Measurements from ENCODE around the gene GBE1.

GBE1 gene

GRCh38 chr3:81782585-81782984 is 21.1 kb upstream of the GBE1 start:
- no peak overlapping the region for H3K27ac ChIP-seq (ENCODE audit: extremely low read depth, low read depth, low read length)
- H3K4me1 ChIP-seq (ENCODE audit: control insufficient read depth, insufficient read depth, low read length) = no peaks in the 10 kb centered on the region
- ChIA-PET CTCF (no interaction called here), POLR2A (no interaction called here)
- TF ChIP-seq ZNF514 (tag by site-specific recombination; IDR thresholded peaks at IDR 0.05) (no peak), ZBTB48 (tag by site-specific recombination; IDR thresholded peaks at IDR 0.05) (no peak), ZNF701 (tag by site-specific recombination; IDR thresholded peaks at IDR 0.05) (no peak), ZNF416 (tag by site-specific recombination; IDR thresholded peaks at IDR 0.05) (no peak), RBAK (tag by site-specific recombination; IDR thresholded peaks at IDR 0.05) (no peak), ZFP37 (tag by site-specific recombination; IDR thresholded peaks at IDR 0.05) (no peak), ZNF645 (tag by site-specific recombination; IDR thresholded peaks at IDR 0.05) (no peak), ZNF560 (tag by site-specific recombination; IDR thresholded peaks at IDR 0.05; ENCODE audit: borderline replicate concordance) (no peak), ZNF132 (tag by site-specific recombination; IDR thresholded peaks at IDR 0.05; ENCODE audit: borderline replicate concordance) (no peak), ZNF138 (tag by site-specific recombination; IDR thresholded peaks at IDR 0.05; ENCODE audit: borderline replicate concordance) (no peak), ZNF302 (tag by site-specific recombination; IDR thresholded peaks at IDR 0.05; ENCODE audit: low read depth) (no peak), ZNF621 (tag by site-specific recombination; IDR thresholded peaks at IDR 0.05) (no peak), ZXDB (tag by site-specific recombination; IDR thresholded peaks at IDR 0.05) (no peak), ZNF37A (tag by site-specific recombination; IDR thresholded peaks at IDR 0.05) (no peak), ZNF10 (tag by site-specific recombination; IDR thresholded peaks at IDR 0.05) (no peak), ZNF354C (tag by site-specific recombination; IDR thresholded peaks at IDR 0.05; ENCODE audit: borderline replicate concordance, low read depth) (no peak)
- no peaks in the 10 kb centered on the region for H3K36me3 ChIP-seq (ENCODE audit: control insufficient read depth in 2 of 2, insufficient read depth in 1 of 2, low read length in 2 of 2)
- no peaks in the 10 kb centered on the region for H3K9me3 ChIP-seq (ENCODE audit: control insufficient read depth, insufficient read depth, low read depth, low read length)
- H3K4me3 ChIP-seq (ENCODE audit: low read depth, low read length) = no peak overlapping the region

GRCh38 chr3:81778678-81779182 is 17.3 kb upstream of the GBE1 start:
- H3K27ac ChIP-seq (ENCODE audit: extremely low read depth, low read depth, low read length) = no peak overlapping the region
- no peak overlapping the region for H3K4me3 ChIP-seq (ENCODE audit: low read depth, low read length)
- no peaks in the 10 kb centered on the region for H3K9me3 ChIP-seq (ENCODE audit: control insufficient read depth, insufficient read depth, low read depth, low read length)
- H3K4me1 ChIP-seq (ENCODE audit: control insufficient read depth, insufficient read depth, low read length) = no peaks in the 10 kb centered on the region
- ChIA-PET CTCF (no interaction called here), POLR2A (no interaction called here)
- H3K36me3 ChIP-seq (ENCODE audit: control insufficient read depth in 2 of 2, insufficient read depth in 1 of 2, low read length in 2 of 2) = no peaks in the 10 kb centered on the region
- TF ChIP-seq ZNF280D (tag by site-specific recombination; IDR thresholded peaks at IDR 0.05) (no peak), PRDM6 (tag by site-specific recombination; IDR thresholded peaks at IDR 0.05) (0 out of 2 replicates have a peak, but pooled peaks have one; percentile 19)
